Measurements from ENCODE around the gene ARL5A.

Gene ARL5A

DNA sequence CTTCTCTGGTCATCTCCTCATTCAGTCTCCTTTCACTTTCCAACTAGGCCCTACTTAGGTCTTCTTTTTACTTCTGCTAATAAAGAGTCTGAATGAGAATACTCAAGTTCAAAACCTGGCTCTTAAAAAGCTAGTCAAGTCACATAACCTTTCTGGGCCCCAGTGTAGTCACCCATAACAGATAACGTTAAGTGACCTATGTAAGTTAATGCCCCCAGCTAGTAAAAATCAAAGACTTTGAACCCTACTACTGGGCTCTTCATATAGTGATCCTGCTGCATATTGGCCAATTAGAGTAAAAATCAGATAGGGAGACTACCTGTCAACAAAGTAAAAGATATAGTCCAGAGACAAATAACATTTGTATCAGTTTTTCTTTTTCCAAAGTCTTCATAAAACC is 17.7 kb downstream of the ARL5A start:
- Histone ChIP-seq H3K4me3 (ENCODE audit: low read depth, low read length) (no peak overlapping the region), H3K27ac (no peak overlapping the region), H3K27me3 (replicated peaks) (no peaks in the 10 kb centered on the region), H3K36me3 (replicated peaks) (peaks cover 7% of the 10 kb centered on the region)
- DNase-seq = no peak
- in situ Hi-C loops (cut with HindIII; ENCODE audit: low pct_ligation_motif_present, low sequenced_read_pairs) = no loop called here
- TF ChIP-seq, protein P1, sequence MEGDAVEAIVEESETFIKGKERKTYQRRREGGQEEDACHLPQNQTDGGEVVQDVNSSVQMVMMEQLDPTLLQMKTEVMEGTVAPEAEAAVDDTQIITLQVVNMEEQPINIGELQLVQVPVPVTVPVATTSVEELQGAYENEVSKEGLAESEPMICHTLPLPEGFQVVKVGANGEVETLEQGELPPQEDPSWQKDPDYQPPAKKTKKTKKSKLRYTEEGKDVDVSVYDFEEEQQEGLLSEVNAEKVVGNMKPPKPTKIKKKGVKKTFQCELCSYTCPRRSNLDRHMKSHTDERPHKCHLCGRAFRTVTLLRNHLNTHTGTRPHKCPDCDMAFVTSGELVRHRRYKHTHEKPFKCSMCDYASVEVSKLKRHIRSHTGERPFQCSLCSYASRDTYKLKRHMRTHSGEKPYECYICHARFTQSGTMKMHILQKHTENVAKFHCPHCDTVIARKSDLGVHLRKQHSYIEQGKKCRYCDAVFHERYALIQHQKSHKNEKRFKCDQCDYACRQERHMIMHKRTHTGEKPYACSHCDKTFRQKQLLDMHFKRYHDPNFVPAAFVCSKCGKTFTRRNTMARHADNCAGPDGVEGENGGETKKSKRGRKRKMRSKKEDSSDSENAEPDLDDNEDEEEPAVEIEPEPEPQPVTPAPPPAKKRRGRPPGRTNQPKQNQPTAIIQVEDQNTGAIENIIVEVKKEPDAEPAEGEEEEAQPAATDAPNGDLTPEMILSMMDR (IDR thresholded peaks at IDR 0.05; ENCODE audit: low read depth, low read length, missing control alignments) = no peak

DNA sequence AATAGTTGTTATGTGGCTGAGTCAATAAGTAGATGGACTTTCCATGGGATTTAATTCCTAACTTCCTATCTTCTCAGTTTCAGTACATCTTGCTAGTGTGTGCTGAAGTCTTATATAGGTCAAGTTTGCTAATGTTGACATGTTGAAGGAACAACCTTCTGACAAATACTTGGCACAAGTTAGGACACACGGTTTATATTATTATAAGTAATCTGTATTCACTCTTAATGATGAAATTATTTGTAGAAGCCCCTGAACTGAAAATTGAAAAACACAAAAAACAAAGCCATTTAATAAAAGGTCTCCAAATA is 19.2 kb downstream of the ARL5A start:
- H3K36me3 ChIP-seq (replicated peaks) = peaks cover 9% of the 10 kb centered on the region
- no peak overlapping the region for H3K4me3 ChIP-seq (ENCODE audit: low read depth, low read length)
- TF ChIP-seq, protein P1 (IDR thresholded peaks at IDR 0.05; ENCODE audit: low read depth, low read length, missing control alignments) = no peak
- in situ Hi-C loops (cut with HindIII; ENCODE audit: low pct_ligation_motif_present, low sequenced_read_pairs) = no loop called here
- H3K27ac ChIP-seq = no peak overlapping the region
- H3K27me3 ChIP-seq (replicated peaks) = no peaks in the 10 kb centered on the region
- DNase-seq = no peak

DNA sequence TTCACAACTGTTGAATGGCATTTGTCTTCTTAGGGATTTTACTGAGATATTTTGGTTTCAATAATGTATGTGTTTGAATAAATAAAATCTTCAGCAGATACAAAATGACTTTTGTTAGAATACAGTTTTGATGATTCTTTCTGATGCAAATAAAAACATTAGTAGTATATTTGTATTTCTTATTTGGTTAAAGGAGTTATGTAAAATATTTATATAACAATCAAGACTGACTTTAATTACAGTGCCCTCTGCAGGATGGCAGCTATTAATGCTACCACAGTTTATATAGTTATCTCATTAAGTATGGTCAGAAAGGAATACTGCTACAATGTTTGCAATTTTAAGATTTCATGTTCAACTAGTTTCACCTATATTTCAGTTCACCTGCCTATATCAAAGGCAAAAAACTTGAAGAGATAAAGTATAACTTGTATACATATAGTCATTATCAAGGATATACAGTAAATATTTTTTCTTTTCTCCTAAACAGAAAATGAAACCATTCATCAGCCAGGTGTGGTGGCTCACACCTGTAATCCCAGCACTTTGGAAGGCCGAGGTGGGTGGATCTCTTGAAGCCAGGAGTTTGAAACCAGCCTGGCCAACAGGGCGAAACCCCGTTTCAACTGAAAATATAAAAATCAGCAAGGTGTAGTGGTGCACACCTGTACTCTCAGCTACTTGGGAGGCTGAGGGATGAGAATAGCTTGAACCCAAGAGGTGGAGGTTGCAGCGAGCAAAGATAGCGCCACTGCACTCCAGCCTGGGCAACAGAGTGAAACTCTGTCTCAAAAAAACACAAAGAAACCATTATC is 19.8 kb downstream of the ARL5A start:
- peak; percentile 14 for DNase-seq
- Histone ChIP-seq H3K27ac (no peak overlapping the region), H3K4me3 (ENCODE audit: low read depth, low read length) (no peak overlapping the region), H3K36me3 (replicated peaks) (peaks cover 9% of the 10 kb centered on the region), H3K27me3 (replicated peaks) (no peaks in the 10 kb centered on the region)
- in situ Hi-C loops (cut with HindIII; ENCODE audit: low pct_ligation_motif_present, low sequenced_read_pairs) = no loop called here
- TF ChIP-seq, protein P1 (IDR thresholded peaks at IDR 0.05; ENCODE audit: low read depth, low read length, missing control alignments) = peak; percentile 42

DNA sequence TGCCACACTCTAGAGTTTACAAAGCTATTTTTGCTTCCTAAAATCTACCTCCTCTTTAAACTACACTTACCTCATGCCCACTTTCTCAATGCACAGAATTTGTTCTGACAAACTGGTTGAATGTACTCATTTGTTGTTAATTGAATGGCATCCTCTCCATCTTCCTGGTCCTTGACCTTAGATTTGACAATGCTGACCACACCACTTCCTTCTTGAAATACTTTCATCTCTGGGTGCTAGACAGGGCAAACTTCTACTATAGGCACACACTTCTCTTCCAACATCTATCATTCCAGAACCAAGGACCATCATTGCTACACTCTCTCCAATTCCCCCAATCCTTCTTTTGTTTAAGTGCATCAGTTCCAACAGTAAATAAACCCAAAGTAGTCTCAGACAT is 22.3 kb downstream of the ARL5A start:
- no peaks in the 10 kb centered on the region for H3K27me3 ChIP-seq (replicated peaks)
- no peak for DNase-seq
- in situ Hi-C loops (cut with HindIII; ENCODE audit: low pct_ligation_motif_present, low sequenced_read_pairs) = no loop called here
- no peak overlapping the region for H3K27ac ChIP-seq
- no peak overlapping the region for H3K4me3 ChIP-seq (ENCODE audit: low read depth, low read length)
- TF ChIP-seq, protein P1 (IDR thresholded peaks at IDR 0.05; ENCODE audit: low read depth, low read length, missing control alignments) = no peak
- H3K36me3 ChIP-seq (replicated peaks) = peaks cover 9% of the 10 kb centered on the region

DNA sequence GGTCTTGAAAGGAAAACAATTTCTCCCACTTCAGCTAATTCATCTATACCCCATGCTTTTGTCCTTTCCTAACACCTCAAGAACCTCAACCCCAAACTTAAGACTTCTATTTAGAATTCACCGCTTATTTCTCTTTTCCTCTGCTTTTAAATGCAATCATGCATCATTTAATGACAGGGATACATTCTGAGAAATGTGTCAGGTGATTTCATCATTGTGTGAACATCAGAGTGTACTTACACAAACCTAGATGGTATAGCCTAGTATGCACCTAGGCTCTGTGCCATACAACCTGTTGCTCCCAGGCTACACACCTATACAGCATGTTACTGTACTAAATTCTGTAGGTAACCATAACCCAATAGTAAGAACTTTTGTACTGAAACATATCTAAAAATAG is 22.9 kb downstream of the ARL5A start:
- in situ Hi-C loops (cut with HindIII; ENCODE audit: low pct_ligation_motif_present, low sequenced_read_pairs) = no loop called here

More for the DNA sequence above, 22.9 kb downstream of the ARL5A start:
- H3K36me3 ChIP-seq (replicated peaks) = peaks cover 9% of the 10 kb centered on the region
- H3K27me3 ChIP-seq (replicated peaks) = no peaks in the 10 kb centered on the region
- TF ChIP-seq, protein P1 (IDR thresholded peaks at IDR 0.05; ENCODE audit: low read depth, low read length, missing control alignments) = no peak
- no peak overlapping the region for H3K4me3 ChIP-seq (ENCODE audit: low read depth, low read length)
- no peak overlapping the region for H3K27ac ChIP-seq
- DNase-seq = no peak

All from brain microvascular endothelial cell (primary cell).